CD14-positive monocyte (primary cell): ENCODE data around the gene FOXO1. TPM values are rescaled to one million over a fixed set of nuclear protein-coding genes. Genes with fewer than 3 reads are reported as not detected.

Experiments used
- DNase-seq, 3 donors: peaks; one replicate each; pipeline ENCODE4 v3.0.0-alpha.2; 2011 to 2022
- H2AFZ ChIP-seq: 2 replicates; pipeline ENCODE4 v1.6.0; 2012; ENCODE audit warnings: mild to moderate bottlenecking, low read depth, low read length, inconsistent platforms; ENCODE audit not compliant: insufficient read depth, poor library complexity, severe bottlenecking
- H3K27ac ChIP-seq, 2 donors: 1 replicate in 1 of 2; 2 replicates in 1 of 2; pipeline ENCODE4 v1.5.1; 2012 to 2013; ENCODE audit warnings: low read length in 2 of 2, control low read depth in 1 of 2, inconsistent platforms in 1 of 2, low read depth in 1 of 2, mild to moderate bottlenecking in 1 of 2
- H3K27me3 ChIP-seq, 2 donors: one replicate each; pipeline versions ENCODE4 v1.6.0 to v1.6.1; 2011 to 2013; ENCODE audit warnings: low read length in 2 of 2; ENCODE audit not compliant: control insufficient read depth in 2 of 2, insufficient read depth in 2 of 2
- H3K36me3 ChIP-seq, 2 donors: replicated peaks in 1 of 2; 1 replicate in 1 of 2; 2 replicates in 1 of 2; pipeline versions ENCODE4 v1.5.1 to v1.6.1; 2012 to 2013; ENCODE audit warnings: low read length in 2 of 2, control low read depth in 1 of 2, inconsistent platforms in 1 of 2, mild to moderate bottlenecking in 1 of 2; ENCODE audit not compliant: insufficient read depth in 2 of 2, control insufficient read depth in 1 of 2
- H3K4me1 ChIP-seq, 2 donors: 1 replicate in 1 of 2; 2 replicates in 1 of 2; pipeline versions ENCODE4 v1.5.1 to v1.6.1; 2012 to 2013; ENCODE audit warnings: low read length in 2 of 2, control low read depth in 1 of 2, inconsistent platforms in 1 of 2, mild to moderate bottlenecking in 1 of 2, moderate library complexity in 1 of 2; ENCODE audit not compliant: insufficient read depth in 2 of 2, control insufficient read depth in 1 of 2
- H3K4me2 ChIP-seq: replicated peaks from 2 replicates; pipeline ENCODE3; 2012; ENCODE audit warnings: low read length, moderate library complexity, mild to moderate bottlenecking; ENCODE audit not compliant: poor library complexity, severe bottlenecking; ENCODE audit errors: extremely low read depth
- H3K4me3 ChIP-seq, 3 experiments: fragments of 200-600 bp in 1 of 3; sonication (generic) in 1 of 3; replicated peaks in 1 of 3; 1 replicate in 2 of 3; 2 replicates in 1 of 3; pipeline ENCODE4 v1.5.1; 2011 to 2013; ENCODE audit warnings: low read length in 3 of 3, mild to moderate bottlenecking in 3 of 3, control low read depth in 2 of 3, low read depth in 2 of 3, inconsistent platforms in 1 of 3, moderate library complexity in 1 of 3
- H3K79me2 ChIP-seq: 2 replicates; pipeline ENCODE4 v1.6.0; 2012; ENCODE audit warnings: mild to moderate bottlenecking, control low read depth, inconsistent platforms, low read length, moderate library complexity; ENCODE audit not compliant: insufficient read depth
- H3K9ac ChIP-seq: 2 replicates; pipeline ENCODE4 v1.6.0; 2017; ENCODE audit warnings: low read length, mild to moderate bottlenecking; ENCODE audit not compliant: insufficient read depth, poor library complexity, severe bottlenecking
- H3K9me3 ChIP-seq, 2 donors: replicated peaks in 1 of 2; 1 replicate in 1 of 2; 2 replicates in 1 of 2; pipeline versions ENCODE4 v1.5.1 to v1.6.1; 2012 to 2013; ENCODE audit warnings: low read length in 2 of 2, control low read depth in 1 of 2; ENCODE audit not compliant: control insufficient read depth in 1 of 2, insufficient read depth in 1 of 2
- H4K20me1 ChIP-seq: 2 replicates; pipeline ENCODE4 v1.6.0; 2012; ENCODE audit warnings: mild to moderate bottlenecking, low read length, control low read depth, moderate library complexity; ENCODE audit not compliant: insufficient read depth
- H3K27ac Mint-ChIP-seq, 7 donors: one replicate each; pipeline ENCODE4 v1.8.0; 2020; ENCODE audit warnings: mild to moderate bottlenecking in 7 of 7, mixed read lengths in 7 of 7, moderate library complexity in 6 of 7, inconsistent platforms in 2 of 7
- H3K27me3 Mint-ChIP-seq, 3 donors: one replicate each; pipeline ENCODE4 v1.8.0; 2021 to 2022; ENCODE audit warnings: low read depth in 3 of 3, mild to moderate bottlenecking in 3 of 3, mixed read lengths in 3 of 3, moderate library complexity in 3 of 3, inconsistent platforms in 1 of 3
- H3K36me3 Mint-ChIP-seq, 2 donors: one replicate each; pipeline ENCODE4 v1.8.0; 2020; ENCODE audit warnings: mixed read lengths in 2 of 2, inconsistent platforms in 1 of 2, mild to moderate bottlenecking in 1 of 2
- H3K4me1 Mint-ChIP-seq: one replicate; pipeline ENCODE4 v1.8.0; 2020; ENCODE audit warnings: mild to moderate bottlenecking, mixed read lengths
- H3K4me3 Mint-ChIP-seq, 2 donors: one replicate each; pipeline ENCODE4 v1.8.0; 2020; ENCODE audit warnings: mild to moderate bottlenecking in 2 of 2, mixed read lengths in 2 of 2, moderate library complexity in 1 of 2
- H3K9me3 Mint-ChIP-seq, 7 donors: one replicate each; pipeline ENCODE4 v1.8.0; 2020 to 2022; ENCODE audit warnings: mixed read lengths in 7 of 7, mild to moderate bottlenecking in 6 of 7, moderate library complexity in 6 of 7, inconsistent platforms in 2 of 7
- WGBS: methylation state at CpG from one replicate; pipeline ENCODE4 v1.1.5; 2013; ENCODE audit warnings: missing lambda C conversion rate; ENCODE audit not compliant: insufficient coverage; 5-methylcytosine and 5-hydroxymethylcytosine counted together
- intact Hi-C, 2 donors: fragments of 100-400 bp; cut with micrococcal nuclease; formaldehyde crosslinking; loops; one replicate each; pipeline versions ENCODE4 v1.15.0 to v1.15.1; 2023
- polyA plus RNA-seq, 3 donors: library from polyadenylated mRNA; depleted of rRNA in 1 of 3; unstranded in 2 of 3; stranded (reverse) in 1 of 3; fragments of 300-500 nt in 2 of 3; fragments of >200 nt in 1 of 3; fragmentation: Illumina TruSeq in 2 of 3; gene quantifications; 1 replicate in 2 of 3; 2 replicates in 1 of 3; pipeline ENCODE4 v1.2.3, GENCODE V29; 2012 to 2021
- TF ChIP-seq, protein P1 (sequence below): fragments of 200-600 bp; IDR thresholded peaks from one replicate; pipeline ENCODE4 v1.8.0; 2022; ENCODE audit warnings: antibody characterized with exemption, mild to moderate bottlenecking

The FOXO1 gene
- polyA plus RNA-seq, 3 donors = 3.1 to 11.3 (median 8.0) TPM

GRCh38 chr13:40681341-40682146 is 15.1 kb upstream of the FOXO1 start:
- TF ChIP-seq, protein P1, sequence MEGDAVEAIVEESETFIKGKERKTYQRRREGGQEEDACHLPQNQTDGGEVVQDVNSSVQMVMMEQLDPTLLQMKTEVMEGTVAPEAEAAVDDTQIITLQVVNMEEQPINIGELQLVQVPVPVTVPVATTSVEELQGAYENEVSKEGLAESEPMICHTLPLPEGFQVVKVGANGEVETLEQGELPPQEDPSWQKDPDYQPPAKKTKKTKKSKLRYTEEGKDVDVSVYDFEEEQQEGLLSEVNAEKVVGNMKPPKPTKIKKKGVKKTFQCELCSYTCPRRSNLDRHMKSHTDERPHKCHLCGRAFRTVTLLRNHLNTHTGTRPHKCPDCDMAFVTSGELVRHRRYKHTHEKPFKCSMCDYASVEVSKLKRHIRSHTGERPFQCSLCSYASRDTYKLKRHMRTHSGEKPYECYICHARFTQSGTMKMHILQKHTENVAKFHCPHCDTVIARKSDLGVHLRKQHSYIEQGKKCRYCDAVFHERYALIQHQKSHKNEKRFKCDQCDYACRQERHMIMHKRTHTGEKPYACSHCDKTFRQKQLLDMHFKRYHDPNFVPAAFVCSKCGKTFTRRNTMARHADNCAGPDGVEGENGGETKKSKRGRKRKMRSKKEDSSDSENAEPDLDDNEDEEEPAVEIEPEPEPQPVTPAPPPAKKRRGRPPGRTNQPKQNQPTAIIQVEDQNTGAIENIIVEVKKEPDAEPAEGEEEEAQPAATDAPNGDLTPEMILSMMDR = no peak
- Histone ChIP-seq H3K4me2 (no peak overlapping the region), H3K79me2 (no peaks in the 10 kb centered on the region), H3K27me3 (no peaks in the 10 kb centered on the region), H3K9me3 (no peaks in the 10 kb centered on the region), H3K27ac (no peak overlapping the region), H2AFZ (peak overlapping the region; percentile 25), H3K9ac (no peak overlapping the region), H4K20me1 (no peaks in the 10 kb centered on the region), H3K4me3 (no peak overlapping the region), H3K4me1 (no peaks in the 10 kb centered on the region), H3K36me3 (no peaks in the 10 kb centered on the region)
- intact Hi-C loops = loop anchor here (2.0 to 10.0 kb wide), 3 partner anchors 613 to 999 kb away; no protein-coding TSS in a partner anchor
- no peaks in the 10 kb centered on the region for H3K36me3 Mint-ChIP-seq
- peaks cover 6% of the 10 kb centered on the region for H3K4me1 Mint-ChIP-seq
- no peak overlapping the region for H3K27ac Mint-ChIP-seq
- DNase-seq = no peak
- H3K4me3 Mint-ChIP-seq = no peak overlapping the region
- WGBS = 10% methylated on average over 5 of the region's 7 CpGs
- H3K27me3 Mint-ChIP-seq = peaks cover 0 to 4% (median 2%) of the 10 kb centered on the region in 3 donors
- H3K9me3 Mint-ChIP-seq = peaks cover 0 to 3% (median 0%) of the 10 kb centered on the region in 7 donors

DNA sequence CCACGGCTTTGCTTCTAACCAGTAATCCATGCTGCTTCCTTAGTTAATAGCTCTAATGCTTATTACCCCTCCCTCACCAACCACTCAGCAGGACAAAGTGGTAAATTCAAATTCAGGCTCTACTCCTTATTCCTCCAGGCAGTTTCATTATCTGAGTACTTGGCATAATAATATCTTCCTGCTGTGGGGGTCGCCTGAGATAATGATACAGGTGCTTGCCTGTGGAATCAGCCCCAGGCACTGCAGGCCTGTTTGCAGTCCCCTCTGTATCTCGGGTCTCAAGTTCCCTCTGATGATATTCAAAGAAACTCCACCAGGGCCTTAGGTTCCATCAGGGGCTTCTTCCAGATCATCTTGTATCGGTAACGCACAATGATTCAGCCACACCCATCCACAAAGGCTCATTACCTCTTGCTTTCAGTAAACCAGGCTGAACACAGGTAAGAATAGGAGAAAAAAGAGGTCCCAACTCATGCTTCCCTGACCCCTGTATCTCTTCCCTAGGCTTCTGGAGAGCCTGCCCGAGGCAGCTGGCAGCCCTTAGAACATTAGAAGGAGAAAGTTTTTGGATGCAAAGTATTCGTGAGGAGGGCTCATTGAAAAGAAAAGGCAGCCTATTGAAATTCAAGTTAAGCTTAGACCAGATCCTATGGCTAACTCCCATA is 14.3 kb upstream of the FOXO1 start:
- Histone ChIP-seq H3K9me3 (no peaks in the 10 kb centered on the region), H4K20me1 (no peaks in the 10 kb centered on the region), H3K4me1 (no peaks in the 10 kb centered on the region), H3K4me2 (no peak overlapping the region), H3K79me2 (no peaks in the 10 kb centered on the region), H3K9ac (no peak overlapping the region), H3K27ac (no peak overlapping the region), H3K27me3 (no peaks in the 10 kb centered on the region), H3K36me3 (no peaks in the 10 kb centered on the region), H2AFZ (no peak overlapping the region), H3K4me3 (no peak overlapping the region)
- intact Hi-C loops = loop anchor here (5.0 to 10.0 kb wide), 2 partner anchors 736 to 998 kb away; no protein-coding TSS in a partner anchor
- peaks cover 0 to 4% (median 2%) of the 10 kb centered on the region in 3 donors for H3K27me3 Mint-ChIP-seq
- TF ChIP-seq, protein P1 = no peak
- H3K4me3 Mint-ChIP-seq = no peak overlapping the region
- peaks cover 6% of the 10 kb centered on the region for H3K4me1 Mint-ChIP-seq
- 80% methylated on average over 1 of the region's 7 CpGs for WGBS
- H3K36me3 Mint-ChIP-seq = no peaks in the 10 kb centered on the region
- H3K9me3 Mint-ChIP-seq = peaks cover 0 to 3% (median 0%) of the 10 kb centered on the region in 7 donors
- DNase-seq = no peak
- no peak overlapping the region for H3K27ac Mint-ChIP-seq
